ENCODE measurements around the gene DNER. TPM values are rescaled to one million over a fixed set of nuclear protein-coding genes. Genes with fewer than 3 reads are reported as not detected.

Gene DNER
- total RNA-seq, 1 experiment from 2014 or later, result 2.9 TPM

DNA sequence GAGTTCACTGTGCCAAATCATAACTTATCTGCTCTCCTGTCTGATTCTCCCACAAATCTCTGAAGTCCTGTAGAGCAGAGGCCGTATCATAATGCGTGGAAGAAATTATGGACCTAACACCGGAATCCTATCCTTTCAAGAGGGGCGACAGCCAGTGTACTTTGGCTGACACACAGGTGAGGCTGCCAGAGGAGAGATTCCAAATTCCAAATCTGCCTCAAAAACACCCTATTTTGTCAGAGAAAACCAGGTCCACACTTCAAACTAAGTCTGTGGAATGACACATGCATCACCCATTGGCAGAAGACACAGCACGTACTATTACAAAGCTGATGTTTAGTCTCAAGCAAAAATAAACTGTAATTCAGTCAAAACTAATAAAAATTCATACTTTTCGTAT, 304.1 kb downstream of the DNER start:
- no peak for DNase-seq (ENCODE audit: low read depth, low spot score)
- BruUV-seq (replicated peaks), result no TSS peak

More for the DNA sequence above, 304.1 kb downstream of the DNER start:
- no peak overlapping the region for H3K9ac ChIP-seq (ENCODE audit: low read length)
- RAD21 ChIA-PET (ENCODE audit: low non-redundant PET in 1 of 2, low total read pairs in 2 of 2, uncharacterized antibody in 2 of 2, unreplicated experiment in 2 of 2), result no interaction called here
- no peaks in the 10 kb centered on the region for H3K9me2 ChIP-seq (ENCODE audit: insufficient read depth)
- no peaks in the 10 kb centered on the region for H3K79me2 ChIP-seq (ENCODE audit: insufficient read depth, low read length)
- H3K4me3 ChIP-seq (replicated peaks in 1 of 2; ENCODE audit: low read depth in 1 of 2, low read length in 2 of 2), result no peak overlapping the region
- intact Hi-C loops (cut with micrococcal nuclease), result no loop called here
- H3K9me3 ChIP-seq (ENCODE audit: control insufficient read depth in 1 of 2, insufficient read depth in 1 of 2, low read depth in 1 of 2, low read length in 2 of 2), result no peaks in the 10 kb centered on the region
- no peaks in the 10 kb centered on the region for H3K36me3 ChIP-seq (ENCODE audit: control insufficient read depth in 1 of 2, insufficient read depth in 2 of 2, low read length in 2 of 2)
- POLR2A ChIA-PET, result no interaction called here
- peaks cover 26 to 43% of the 10 kb centered on the region in 2 experiments for H3K4me1 ChIP-seq (ENCODE audit: control insufficient read depth in 1 of 2, insufficient read depth in 2 of 2, low read length in 2 of 2)
- TF ChIP-seq POLR2A (IDR thresholded peaks at IDR 0.05; ENCODE audit: borderline replicate concordance, extremely low read depth, insufficient read depth, insufficient read length) (no peak), EGR1 (IDR thresholded peaks at IDR 0.05; ENCODE audit: low read depth) (no peak), SIN3A (IDR thresholded peaks at IDR 0.05; ENCODE audit: low read depth) (no peak), CBX3 (IDR thresholded peaks at IDR 0.05; ENCODE audit: low read depth) (no peak), JUND (IDR thresholded peaks at IDR 0.05) (no peak), POLR2AphosphoS5 (IDR thresholded peaks at IDR 0.05; ENCODE audit: low read depth, low read length) (no peak), SRF (IDR thresholded peaks at IDR 0.05; ENCODE audit: low read depth) (no peak)
- TF ChIP-seq, protein P1, sequence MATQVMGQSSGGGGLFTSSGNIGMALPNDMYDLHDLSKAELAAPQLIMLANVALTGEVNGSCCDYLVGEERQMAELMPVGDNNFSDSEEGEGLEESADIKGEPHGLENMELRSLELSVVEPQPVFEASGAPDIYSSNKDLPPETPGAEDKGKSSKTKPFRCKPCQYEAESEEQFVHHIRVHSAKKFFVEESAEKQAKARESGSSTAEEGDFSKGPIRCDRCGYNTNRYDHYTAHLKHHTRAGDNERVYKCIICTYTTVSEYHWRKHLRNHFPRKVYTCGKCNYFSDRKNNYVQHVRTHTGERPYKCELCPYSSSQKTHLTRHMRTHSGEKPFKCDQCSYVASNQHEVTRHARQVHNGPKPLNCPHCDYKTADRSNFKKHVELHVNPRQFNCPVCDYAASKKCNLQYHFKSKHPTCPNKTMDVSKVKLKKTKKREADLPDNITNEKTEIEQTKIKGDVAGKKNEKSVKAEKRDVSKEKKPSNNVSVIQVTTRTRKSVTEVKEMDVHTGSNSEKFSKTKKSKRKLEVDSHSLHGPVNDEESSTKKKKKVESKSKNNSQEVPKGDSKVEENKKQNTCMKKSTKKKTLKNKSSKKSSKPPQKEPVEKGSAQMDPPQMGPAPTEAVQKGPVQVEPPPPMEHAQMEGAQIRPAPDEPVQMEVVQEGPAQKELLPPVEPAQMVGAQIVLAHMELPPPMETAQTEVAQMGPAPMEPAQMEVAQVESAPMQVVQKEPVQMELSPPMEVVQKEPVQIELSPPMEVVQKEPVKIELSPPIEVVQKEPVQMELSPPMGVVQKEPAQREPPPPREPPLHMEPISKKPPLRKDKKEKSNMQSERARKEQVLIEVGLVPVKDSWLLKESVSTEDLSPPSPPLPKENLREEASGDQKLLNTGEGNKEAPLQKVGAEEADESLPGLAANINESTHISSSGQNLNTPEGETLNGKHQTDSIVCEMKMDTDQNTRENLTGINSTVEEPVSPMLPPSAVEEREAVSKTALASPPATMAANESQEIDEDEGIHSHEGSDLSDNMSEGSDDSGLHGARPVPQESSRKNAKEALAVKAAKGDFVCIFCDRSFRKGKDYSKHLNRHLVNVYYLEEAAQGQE (IDR thresholded peaks at IDR 0.05; ENCODE audit: low read depth), result no peak
- no peak for ATAC-seq
- CTCF ChIA-PET, result no interaction called here
- H3K27ac ChIP-seq (ENCODE audit: low read depth, low read length), result no peak overlapping the region
- H3K27me3 ChIP-seq (ENCODE audit: insufficient read depth, low read length), result no peaks in the 10 kb centered on the region
- H3K4me2 ChIP-seq (ENCODE audit: low read length), result 0 out of 2 replicates have a peak overlapping the region, but pooled peaks have one; percentile 18
- H2AFZ ChIP-seq (ENCODE audit: low read depth, low read length, poor library complexity, severe bottlenecking), result peak overlapping the region; percentile 77
- H4K20me1 ChIP-seq (ENCODE audit: insufficient read depth), result no peaks in the 10 kb centered on the region

Measured in HCT116 (cell line).